GM19035 (cell line): ENCODE data around the gene THBD.

Experiments
- ATAC-seq: cut with Tn5 transposase; IDR thresholded peaks from one replicate; pipeline ENCODE4 v1.9.1; 2021; ENCODE audit not compliant: unreplicated experiment

Gene THBD, protein sequence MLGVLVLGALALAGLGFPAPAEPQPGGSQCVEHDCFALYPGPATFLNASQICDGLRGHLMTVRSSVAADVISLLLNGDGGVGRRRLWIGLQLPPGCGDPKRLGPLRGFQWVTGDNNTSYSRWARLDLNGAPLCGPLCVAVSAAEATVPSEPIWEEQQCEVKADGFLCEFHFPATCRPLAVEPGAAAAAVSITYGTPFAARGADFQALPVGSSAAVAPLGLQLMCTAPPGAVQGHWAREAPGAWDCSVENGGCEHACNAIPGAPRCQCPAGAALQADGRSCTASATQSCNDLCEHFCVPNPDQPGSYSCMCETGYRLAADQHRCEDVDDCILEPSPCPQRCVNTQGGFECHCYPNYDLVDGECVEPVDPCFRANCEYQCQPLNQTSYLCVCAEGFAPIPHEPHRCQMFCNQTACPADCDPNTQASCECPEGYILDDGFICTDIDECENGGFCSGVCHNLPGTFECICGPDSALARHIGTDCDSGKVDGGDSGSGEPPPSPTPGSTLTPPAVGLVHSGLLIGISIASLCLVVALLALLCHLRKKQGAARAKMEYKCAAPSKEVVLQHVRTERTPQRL

DNA sequence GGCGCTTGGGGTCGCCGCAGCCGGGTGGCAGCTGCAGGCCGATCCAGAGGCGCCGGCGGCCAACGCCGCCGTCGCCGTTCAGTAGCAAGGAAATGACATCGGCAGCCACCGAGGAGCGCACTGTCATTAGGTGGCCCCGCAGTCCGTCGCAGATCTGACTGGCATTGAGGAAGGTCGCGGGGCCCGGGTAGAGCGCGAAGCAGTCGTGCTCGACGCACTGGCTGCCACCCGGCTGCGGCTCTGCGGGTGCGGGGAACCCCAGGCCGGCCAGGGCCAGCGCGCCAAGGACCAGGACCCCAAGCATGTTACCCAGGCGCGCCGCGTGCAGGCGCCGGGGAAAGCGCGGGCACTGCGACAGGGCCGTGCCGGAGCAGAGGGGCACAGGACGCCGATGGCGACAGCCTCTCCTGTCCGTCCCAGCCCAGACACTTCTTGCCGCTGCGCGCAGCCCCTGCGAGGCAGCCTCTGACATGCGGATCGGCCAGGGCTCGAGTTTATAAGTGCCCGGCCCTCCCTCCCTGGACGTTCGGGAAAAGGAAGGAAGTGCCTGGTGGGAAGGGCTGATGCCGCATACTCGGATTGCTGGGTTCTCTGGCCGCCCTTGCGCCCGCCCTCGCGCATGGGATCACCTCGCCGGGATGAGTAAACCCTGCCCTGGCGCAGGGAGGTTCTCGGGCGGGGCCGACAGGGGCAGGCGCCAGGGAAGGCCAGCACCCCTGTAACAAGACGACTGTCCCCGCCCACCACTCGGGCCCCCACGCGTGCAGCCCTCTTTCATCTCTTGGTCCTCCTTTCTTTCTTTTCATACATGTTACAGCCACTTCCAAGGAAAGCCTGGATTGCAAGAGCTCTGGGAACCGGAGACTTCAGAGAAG is at the start of gene THBD:
Gene THBD (minus strand): TSS at position 472 of the 875 bp plus-strand sequence. CDS start 168 bp downstream, at position 304.
- no peak for ATAC-seq

DNA sequence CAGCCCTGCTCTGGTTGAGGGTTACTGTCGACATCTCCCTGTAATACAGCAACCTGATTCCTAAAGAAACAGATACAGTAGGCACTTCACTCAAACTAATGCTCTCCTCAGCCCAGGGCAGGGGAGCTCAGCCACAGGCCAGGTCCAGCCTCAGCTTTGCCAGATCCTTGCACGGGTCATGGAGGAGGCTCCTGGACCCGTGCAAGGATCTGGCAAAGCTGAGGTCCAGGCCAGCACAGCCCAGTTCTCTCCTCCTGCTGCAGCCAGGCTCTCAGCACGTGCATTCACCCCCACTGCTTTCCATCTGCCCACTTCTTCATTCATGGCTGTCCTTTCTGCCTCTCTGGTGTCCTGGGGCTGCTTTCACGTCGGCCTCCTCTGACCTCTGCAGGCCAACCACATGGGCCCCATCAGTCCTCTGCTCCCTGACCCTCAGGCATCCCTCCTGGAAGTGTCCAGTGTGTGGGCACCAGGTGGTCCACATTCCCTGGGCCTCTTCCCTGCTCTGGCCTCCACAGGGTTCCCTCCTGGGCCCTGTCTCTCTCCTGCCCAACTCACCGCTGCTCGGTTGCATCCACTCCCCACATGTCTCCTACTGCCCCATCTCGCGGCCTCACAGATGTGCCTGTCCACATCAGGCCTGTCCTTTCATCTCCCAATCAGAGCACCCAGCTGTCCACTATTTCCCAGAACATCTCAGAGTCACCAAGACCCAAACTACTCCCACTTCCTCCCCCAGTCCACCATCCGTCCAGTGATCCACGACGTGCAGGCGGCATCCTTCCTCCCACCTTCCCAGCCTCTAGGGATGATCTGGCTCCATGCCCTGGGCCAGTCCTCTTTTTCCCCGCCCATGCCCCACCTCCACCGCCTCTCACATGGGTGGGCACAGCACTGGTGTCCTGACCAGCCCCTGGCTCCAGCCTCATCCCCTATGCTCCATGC is 48.4 kb upstream of the THBD start:
- no peak for ATAC-seq

DNA sequence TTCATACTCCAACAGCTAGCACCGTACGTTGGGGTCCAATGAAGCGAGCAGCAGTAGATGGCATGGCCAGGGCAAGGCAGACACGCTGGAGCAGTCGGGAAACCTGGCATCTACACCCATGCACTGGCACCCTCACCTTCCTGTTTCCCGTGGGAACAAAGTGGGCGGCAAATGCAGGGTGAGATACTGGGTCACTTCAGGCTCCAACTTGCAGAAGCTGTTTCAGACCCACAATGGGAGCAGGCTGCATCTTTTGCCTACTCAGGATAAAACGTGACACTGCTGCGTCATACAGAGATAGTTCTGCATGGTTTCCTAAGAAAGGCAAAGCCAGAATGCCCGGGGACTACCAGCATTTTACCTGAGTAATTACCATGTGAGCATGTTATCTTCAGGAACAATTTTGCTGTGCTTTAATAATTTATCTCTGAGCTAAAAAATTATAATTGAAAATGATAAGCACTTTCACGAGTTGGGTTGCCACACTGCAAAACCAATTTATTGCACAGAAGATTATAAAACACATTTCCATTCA is 47.6 kb upstream of the THBD start:
- no peak for ATAC-seq

DNA sequence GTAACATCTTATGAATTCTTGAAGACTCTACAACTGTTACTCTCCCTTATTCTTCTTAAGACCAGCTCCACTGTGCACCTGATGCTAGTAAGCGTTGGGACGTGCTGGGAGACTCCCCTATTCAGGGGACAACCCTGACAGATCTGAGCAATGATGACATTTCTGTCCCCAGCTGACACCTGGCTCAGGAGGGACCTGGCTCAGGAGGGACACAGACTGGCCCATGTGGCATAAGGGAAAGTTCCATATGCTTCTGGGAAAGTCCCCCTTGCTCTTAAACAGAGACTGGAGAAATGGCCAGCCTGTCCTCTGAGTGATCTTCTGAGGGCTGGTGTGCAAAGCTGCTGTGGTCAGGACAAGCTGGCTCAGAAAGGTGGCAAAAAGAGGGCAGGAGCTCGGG is 46.6 kb upstream of the THBD start:
- ATAC-seq = no peak

DNA sequence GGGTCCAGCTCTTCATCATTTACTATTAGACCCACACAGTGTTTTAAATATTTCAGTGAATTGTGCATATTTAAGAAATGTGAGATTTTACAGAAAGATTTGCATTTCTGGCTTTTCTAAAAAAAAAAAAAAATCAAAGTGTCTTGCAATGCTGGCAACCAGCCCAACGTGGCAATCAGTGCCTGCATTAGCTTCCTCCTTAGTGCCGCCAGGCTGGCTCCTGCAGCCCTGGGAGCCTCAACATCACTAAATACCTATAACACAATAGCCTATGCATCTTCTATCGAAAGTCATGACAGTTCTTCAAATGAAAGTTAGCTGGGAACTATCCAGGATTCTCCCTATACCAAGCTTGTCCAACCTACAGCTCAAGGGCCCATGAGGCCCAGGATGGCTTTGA is 46.0 kb upstream of the THBD start:
- no peak for ATAC-seq

DNA sequence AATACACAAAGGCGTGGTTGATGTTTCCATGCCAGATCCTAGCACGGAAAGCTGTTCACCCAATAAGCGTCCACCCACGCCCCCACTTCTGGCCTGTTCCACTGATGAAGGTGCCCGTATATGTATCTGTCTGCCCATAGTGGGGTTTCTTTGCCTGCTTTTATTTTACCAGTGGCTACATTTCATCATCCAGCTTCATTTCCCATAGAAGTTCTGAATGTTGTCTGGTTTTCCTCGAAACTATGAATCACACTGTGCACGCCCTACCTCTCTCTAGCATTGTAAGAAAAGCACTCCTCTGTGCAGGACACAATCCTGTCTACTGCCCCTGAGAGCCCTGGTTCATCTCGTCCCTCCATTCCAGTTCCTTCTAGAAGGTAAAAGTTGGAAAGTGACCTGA is 45.5 kb upstream of the THBD start:
- no peak for ATAC-seq

DNA sequence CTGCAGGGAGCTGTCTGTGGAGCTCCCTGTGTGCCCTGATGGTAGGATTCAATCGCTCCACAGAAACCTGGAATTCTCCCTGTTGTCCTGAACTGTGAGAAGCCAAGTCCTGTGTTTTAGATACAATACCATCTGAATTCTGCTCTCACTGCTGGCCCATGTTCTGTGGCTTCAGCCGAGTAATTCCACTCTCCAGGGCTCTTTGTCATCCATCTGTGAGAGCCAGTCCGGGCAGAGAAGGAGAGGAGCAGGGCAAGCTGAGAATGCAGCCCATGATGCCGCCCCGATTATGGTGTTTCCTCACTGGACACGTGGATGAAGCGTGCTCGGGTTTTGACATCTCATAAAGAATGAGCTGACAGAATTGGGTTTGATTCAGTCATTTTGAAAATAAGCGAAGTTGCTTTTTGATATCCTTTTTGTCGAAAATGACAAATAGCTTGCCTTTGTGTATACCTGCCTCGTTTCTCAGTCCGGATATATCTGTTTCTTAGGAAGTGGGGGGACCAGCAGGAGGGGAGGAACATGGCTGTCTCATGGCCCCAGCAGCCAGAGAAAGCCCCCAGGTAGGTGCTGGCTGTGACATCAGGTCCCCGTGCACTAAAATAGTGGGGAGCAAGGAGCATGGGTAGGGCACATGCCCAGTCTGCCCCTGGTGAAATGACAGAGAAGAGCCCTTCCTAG is 44.9 kb upstream of the THBD start:
- no peak for ATAC-seq

DNA sequence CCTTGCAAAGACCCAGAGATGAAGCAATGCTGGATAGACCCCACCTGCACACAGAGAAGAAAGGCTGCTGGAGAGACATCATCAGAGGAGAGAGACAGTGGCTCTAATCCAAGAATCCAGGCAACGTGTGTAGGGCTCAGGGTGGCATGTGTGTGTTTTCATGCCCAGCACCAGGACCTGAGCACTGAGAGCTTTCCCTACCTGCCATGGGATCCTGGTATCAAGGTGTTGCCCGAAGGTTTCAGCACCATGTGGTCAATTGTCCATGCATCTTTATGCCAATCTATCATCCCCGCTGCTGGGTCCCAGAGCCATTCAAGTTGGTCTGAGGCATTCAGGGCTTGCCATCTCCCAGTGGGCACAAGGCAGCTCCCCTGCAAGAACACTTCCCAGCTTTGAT is 44.1 kb upstream of the THBD start:
- no peak for ATAC-seq

DNA sequence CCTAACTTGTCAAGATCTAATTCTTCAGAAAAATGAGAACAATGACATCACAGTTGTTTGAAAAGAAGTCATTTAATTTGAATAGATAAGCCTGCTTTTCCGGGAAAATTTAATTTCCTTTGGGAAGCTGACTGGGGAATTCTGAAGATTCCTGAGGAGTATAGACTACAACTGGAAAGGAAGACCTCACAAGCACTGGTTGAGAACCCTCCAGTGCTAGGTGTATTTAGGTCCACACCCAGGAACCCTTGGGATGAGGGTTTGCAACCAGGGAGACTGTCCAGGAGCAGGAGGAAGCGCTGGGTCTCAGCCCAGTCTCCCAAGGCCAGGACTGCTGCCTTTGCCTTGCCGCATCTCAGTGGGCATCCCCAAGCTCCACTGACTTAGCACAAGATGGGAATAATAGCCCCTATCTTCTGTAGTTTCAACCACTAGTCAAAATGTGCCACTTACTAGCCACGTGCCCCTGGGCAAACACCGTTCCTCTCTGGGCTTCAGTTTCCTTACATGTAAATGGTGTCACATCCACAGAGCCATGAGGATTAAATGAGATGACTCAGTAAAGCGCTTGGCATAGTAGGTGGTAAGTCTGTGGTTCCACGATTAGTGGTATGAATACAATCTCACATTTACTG is 43.5 kb upstream of the THBD start:
- ATAC-seq = no peak

DNA sequence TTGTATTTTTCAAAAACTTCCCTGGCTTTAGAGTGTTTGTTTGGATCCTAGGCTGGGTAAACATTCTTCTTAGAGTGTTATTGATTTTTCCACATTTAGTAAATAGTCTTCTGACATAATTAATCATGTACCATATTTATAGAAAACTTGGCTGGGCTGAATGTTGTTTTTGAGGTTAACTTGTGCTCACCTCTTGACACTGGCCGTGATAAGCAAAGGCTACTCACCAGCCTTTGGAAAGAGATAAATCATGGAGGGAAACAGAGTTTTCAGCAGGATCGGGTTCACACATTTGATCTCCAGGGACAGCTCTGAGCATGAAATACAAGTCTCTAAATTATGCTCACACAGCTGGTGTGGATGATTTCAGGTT is 42.9 kb upstream of the THBD start:
- ATAC-seq = no peak

DNA sequence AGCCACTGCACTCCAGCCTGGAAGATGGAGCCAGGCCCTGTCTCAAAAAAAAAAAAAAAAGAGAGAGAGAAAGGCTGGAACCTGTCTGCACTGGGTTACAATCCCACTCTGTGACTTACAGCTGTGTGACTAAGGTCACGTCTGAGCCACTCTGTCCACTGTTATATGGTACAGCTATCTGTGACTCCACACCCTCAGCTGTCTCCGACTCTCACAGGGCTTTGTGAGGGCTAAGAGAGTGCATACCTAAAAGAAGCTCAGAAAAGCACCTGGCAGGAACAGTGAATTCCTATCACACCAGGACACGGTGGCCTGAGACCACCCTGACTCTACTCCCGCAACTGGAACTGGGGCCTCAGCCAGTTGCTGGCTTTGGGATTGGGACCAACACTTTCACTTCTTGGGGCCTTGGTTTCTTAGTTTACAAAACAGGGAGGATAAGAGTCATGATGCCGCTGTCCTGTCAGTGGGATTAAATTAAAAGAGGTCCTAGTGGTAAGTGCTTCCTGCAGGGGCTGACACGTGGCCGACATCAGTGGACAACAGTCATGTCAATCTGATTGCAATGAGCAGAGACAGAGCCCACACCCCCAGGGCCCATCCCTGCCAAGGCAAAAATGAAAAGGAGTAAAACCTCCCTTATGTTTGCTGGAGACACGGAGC is 42.4 kb upstream of the THBD start:
- ATAC-seq = no peak

DNA sequence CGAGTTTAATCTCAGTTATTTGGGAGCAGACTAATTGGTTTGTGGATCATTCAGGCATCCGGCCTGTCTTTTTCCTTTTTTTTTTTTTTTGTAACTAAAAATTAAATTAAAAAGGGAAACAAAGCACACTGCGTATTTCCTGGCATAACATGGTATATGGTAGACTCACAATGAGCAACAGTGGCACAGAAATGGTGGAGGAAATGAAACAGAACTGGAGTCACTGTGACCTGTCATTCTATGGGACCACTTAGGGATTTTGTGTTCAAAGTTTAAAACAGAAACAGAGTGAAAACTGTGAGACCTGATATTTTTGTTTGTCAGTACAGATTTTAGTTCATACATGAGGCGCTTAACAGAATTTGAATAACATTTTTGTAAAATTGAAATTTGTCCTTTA is 41.4 kb upstream of the THBD start:
- no peak for ATAC-seq

DNA sequence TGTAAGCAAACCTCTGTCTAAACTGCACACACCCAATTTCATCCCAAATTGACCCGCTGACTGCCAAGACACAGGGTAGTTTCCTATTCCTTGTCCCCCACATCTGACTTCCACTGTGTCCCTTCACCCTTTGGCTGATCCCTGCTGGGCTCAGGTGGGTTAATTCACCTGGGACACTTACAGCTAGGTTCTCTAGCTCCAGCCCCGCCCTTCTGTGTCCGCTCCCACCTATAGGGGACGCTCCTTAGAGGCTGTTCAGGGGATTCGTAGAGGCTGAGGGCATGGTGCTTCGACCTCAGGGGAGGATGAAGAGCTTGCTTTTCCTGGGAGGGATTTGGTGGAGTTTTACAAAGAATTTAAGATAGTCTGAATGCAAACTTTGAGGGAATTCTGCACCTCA is 40.7 kb upstream of the THBD start:
- ATAC-seq = no peak

DNA sequence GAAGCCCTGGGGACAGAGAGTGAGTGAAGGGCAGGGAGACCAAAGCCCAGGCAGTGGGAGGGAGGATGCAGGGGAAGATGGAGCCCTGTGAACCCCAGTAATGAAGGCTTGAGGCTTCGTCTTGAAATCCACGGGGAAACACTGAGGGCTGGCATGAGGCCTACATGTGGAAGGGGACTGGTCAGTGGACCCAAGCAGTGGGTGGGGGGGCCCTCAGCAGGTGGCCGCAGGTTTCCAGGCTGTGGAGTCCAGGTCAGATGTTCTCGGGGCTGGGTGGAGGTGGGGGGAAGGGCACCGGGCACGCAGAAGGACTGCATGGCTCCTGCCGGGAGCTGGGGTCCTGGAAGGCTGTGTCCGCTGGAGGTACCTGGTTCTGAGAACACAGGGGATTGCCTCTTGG is 39.4 kb upstream of the THBD start:
- no peak for ATAC-seq

DNA sequence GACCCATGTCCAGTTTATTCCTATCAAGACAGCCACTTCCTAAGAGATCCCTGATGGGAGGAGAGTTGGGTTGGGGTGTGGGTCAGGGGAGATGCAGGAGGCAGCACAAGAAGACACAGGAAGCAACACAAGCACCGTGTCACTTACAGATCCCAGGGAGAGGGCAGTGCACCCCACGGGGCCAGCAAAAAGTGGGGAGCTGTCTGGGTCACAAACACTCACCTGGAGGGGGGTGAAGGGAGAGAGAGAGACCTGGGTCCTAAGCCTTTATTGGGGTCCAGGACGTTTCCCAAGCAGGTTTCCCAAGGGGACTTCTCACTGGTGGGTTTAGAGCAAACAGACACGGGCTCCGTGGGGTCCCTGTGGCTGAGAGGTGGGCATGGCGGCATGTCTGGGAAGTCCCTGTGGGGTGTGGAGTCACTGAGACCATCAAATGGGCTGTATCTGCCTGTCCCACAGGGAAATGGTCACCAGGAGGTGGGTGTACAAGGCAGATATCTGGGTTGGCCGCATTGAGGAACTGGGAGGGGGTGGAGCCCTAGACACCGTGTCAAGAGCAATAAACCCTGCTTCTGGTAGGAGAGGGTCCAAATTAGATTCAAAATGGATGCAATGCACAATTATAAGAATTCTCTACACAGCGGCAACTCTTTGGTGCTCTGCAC is 38.2 kb upstream of the THBD start:
- ATAC-seq = no peak

DNA sequence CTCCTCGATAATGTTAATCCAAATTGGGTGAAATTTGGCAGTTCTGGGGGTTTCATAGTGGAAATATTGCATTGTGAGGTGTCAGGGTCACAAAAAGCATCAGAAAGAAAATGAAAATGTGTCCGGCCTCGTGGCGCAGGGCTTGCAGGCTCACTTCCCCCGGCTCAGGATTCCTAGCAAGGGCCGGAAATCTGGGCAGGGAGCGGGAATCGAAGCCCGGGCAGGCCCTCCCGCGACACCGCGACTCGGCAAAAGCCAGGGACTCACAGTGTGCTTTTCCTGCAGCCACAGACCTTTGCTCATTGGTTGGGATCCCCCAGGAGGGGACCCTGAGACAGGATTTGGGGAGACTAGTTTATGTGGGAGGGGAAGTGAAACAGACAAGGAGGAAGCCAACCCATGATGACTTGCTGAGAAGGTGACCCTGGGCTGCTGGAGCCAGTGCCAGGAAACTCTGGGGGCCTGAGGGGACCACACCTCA is 37.5 kb upstream of the THBD start:
- no peak for ATAC-seq

DNA sequence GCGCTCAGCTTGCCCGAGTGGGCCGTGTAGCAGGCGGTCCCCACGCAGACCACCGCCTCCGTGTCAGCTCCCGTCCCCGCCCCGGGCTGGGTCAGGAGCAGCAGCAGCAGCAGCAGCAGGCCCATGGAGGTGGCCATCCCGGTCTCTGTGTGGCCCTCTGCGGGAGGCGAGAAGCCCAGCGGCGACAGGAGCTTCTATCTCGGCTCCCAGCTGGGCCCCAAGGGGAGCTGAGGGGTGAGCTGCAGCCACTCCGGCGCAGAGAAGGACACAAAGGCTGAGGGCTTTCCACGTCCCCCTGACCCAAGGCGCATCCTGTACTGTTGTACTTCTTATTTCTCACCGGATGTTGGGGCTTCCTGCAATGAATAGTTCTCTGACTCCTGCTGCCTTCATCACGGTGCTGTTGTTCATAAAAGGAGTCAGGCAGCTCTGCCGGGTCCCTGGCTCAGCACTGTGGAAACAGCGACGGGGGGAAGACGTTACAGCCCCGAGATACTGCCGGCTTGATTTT is 36.6 kb upstream of the THBD start, which contains the start of gene CD93:
Gene CD93 (minus strand): TSS at position 269 of the 511 bp plus-strand sequence. CDS start 132 bp downstream, at position 137.
- ATAC-seq = peak; percentile 67
